NCI-H187 treated with DMSO at 0.1 percent for 48 hours (cell line): ENCODE measurements around the gene PXYLP1.
"Not testable (repeated sequence)": the region's sequence is repeated elsewhere in the genome, so short reads cannot be mapped to it uniquely, and the experiment has no call there.

Source experiments
- DNase-seq: peaks from one replicate; lab custom pipeline; 2025; lab: John Stamatoyannopoulos, UW

PXYLP1 gene, protein sequence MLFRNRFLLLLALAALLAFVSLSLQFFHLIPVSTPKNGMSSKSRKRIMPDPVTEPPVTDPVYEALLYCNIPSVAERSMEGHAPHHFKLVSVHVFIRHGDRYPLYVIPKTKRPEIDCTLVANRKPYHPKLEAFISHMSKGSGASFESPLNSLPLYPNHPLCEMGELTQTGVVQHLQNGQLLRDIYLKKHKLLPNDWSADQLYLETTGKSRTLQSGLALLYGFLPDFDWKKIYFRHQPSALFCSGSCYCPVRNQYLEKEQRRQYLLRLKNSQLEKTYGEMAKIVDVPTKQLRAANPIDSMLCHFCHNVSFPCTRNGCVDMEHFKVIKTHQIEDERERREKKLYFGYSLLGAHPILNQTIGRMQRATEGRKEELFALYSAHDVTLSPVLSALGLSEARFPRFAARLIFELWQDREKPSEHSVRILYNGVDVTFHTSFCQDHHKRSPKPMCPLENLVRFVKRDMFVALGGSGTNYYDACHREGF

GRCh38 chr3:141231101-141231951 is at the start of gene PXYLP1:
Gene PXYLP1 (plus strand): TSS chr3:141231825. CDS start chr3:141260176, 28,351 bp downstream.
- peak; percentile 39 for DNase-seq

DNA sequence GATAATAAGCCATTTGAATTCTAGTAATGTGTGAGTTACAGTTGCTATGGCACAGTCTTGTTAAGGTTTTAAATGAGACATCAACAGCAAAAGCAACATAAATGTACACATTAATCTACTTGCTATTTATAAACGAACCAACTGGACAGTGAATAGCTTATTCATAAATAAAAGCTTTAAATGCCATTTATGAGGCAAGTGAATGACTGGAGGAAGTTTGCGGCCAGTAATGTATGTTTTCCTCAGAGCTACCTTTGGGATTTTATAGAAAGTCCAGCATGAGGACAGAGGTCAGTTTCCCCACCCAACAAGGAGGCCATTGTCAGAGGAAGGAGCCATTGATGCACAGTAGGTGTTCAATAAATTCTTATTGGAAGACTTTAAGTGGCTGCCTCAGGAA is 48.0 kb upstream of the PXYLP1 start:
- DNase-seq = no peak

- no peak for DNase-seq
These were observed 47.2 kb upstream of the PXYLP1 start for GRCh38 chr3:141184430-141184829.

DNA sequence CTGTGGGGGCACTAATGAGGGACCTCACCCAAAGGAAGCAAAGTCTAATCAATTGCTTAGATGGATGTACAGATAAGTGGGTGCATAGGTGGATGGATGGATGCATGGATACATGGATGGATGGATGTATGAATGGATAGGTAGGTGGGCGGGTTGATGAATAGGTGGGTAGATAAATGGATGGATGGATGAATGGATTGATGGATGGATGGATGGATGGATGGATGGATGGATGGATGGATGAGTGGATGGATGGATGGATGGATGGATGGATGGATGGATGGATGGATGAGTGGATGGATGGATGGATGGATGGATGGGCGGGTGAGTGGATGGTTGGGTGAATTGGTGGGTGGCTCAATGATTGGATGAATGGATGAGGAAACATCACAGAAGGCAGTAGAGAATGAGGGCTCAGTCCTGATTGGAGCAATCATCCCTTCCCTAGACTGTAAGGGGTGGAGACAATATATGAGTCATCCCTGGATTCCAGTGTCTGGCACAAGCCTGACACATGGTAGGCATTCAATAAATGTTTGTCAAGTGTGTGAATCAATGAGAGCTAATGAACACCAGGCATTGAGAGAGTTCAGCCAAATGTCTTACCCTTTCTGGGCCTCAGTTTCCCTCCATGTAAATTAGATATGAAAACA is 40.4 kb upstream of the PXYLP1 start:
- DNase-seq = no peak

GRCh38 chr3:141192345-141192744 is 39.3 kb upstream of the PXYLP1 start:
- peak; percentile 71 for DNase-seq

GRCh38 chr3:141193066-141193830 is 38.4 kb upstream of the PXYLP1 start:
- DNase-seq = no peak

GRCh38 chr3:141201122-141201521 is 30.5 kb upstream of the PXYLP1 start:
- no peak for DNase-seq

GRCh38 chr3:141202682-141203081 is 28.9 kb upstream of the PXYLP1 start:
- no peak for DNase-seq

- DNase-seq = no peak
These were observed 27.8 kb upstream of the PXYLP1 start for GRCh38 chr3:141203866-141204265.

GRCh38 chr3:141204343-141204742 is 27.3 kb upstream of the PXYLP1 start:
- DNase-seq = no peak

DNA sequence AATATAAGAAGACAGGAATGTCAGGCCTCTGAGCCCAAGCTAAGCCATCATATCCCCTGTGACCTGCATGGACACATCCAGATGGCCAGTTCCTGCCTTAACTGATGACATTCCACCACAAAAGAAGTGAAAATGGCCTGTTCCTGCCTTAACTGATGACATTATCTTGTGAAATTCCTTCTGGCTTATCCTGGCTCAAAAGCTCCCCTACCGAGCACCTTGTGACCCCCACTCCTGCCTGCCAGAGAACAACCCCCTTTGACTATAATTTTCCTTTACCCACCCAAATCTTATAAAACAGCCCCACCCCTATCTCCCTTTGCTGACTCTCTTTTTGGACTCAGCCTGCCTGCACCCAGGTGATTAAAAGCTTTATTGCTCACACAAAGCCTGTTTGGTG is 20.3 kb upstream of the PXYLP1 start:
- DNase-seq = not testable (repeated sequence)

- no peak for DNase-seq
These were observed 19.5 kb upstream of the PXYLP1 start for GRCh38 chr3:141212101-141212500.

DNA sequence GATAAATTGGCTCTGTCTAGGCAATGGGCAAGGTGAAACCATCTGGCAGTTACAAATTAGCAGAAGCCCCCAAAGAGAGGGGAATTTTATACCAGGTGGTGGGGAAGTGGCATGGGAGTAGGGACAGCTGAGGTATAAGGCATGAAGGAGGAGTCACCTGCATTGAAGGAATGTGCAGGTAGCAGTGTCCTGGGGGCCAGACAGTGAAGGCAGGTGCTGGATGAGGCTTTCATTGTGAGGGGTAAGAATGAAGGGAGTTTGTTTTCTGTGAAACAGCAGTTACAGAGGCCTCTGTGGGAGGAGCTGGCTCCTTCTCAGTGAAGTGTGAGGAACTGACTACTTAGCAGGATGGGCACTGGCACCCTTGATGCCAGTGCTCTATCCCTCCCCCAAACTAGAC is 19.1 kb upstream of the PXYLP1 start:
- DNase-seq = no peak

DNA sequence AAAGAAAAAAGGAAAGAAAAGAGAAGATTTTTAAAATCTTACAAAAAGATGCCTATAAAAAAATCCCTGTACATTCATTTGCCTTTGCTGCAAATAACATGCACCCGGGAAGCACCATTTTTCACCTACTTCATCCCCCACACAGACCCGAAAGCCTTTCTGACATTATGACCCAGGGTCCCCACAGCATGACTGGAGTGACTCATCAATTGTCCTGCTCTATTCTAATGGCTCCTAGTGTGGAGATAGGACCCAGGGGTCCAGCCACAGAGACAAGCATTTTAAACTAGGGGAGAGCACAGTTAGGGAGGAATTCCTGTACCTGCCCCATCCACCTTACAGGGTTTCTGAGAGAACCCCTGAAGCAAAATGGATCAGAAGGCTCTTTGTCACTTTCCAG is 14.7 kb upstream of the PXYLP1 start:
- no peak for DNase-seq

DNA sequence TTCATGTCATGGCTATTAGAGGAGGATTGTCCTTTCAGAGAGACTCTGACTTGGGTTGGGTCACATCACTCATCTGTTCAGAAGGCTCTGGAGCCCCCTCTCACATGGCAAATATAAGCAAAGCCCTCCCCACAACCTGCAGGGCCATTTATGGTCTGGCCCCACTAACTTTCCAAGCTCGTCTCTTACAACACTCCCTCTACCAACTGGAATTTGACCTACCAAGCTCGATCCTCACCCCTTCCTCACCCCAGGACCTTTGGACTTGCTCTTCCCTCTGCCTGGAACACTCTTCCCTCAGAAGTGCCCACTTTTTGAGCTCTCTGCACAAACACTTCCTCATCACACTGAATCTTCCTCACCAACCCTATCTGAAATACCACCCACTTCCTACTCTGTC is 14.2 kb upstream of the PXYLP1 start:
- no peak for DNase-seq

DNA sequence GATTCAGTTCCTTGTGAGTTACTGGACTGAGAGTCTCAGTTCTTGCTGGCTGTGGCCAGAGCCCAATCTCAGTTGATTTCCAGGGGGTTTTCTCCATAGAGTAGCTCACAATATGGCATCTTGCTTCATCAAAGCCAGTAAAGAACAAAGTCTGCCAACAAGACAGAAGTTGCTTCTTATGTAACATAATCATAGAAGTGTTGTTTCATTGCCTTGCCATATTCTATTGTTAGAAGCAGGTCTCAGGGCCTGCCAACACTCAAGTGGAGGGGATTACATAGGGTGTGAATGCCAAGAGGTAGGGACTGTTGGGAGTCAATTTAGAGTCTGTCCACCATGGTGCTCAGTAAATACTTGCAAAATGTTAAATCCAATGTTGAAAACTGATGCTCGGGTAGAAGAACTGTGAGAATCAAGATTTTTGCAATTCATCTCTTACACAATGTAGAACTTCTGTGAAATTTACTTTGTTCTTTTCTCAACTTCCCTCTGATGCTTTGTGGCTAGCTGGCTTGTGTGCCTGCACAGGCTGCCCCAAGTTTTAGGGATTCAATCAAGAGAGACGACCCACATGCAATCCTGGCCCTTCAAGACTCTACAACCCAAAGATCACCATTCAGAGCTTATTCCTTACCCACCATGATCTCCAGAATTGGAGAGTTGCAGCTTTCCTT is 13.3 kb upstream of the PXYLP1 start:
- DNase-seq = no peak

GRCh38 chr3:141218926-141219325 is 12.7 kb upstream of the PXYLP1 start:
- no peak for DNase-seq

DNA sequence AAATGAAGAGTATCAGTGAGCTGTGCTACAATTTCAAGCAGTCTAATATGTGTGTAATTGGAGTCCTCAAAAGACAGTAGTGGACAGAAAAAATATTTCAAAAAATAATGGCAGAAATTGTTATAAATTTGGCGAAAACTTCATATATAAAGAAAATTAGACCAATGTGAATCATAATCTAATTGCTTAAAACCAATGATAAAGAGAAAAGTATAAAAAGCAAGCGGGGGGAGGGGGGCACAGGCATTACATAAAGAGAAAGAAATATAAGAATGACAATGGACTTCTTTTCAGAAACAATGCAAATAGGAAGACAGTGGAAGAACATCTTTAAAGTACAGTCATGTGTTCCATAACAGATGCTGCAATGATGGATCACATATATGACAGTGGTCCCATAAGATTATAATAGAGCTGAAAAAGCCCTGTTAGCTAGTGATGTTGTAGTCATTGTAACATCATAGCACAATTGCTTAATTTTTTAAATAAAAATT is 7.9 kb upstream of the PXYLP1 start:
- DNase-seq = no peak

DNA sequence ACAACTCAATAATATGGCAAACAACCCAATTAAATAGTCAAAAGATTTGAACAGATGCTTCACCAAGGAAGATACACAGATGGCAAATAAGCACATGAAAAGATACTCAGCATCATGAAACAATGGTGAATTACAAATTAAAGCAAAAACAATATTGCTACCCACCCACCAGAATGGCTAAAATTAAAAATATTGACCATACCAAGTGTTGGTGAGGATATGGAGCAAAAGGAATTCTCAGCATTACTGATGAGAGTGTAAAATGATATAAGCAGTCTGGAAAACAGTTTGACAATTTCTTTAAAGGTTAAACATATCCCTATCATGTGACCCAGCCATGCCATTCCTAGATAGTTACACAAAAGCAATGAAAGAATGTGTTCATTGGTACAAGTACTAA is 5.7 kb upstream of the PXYLP1 start:
- no peak for DNase-seq

DNA sequence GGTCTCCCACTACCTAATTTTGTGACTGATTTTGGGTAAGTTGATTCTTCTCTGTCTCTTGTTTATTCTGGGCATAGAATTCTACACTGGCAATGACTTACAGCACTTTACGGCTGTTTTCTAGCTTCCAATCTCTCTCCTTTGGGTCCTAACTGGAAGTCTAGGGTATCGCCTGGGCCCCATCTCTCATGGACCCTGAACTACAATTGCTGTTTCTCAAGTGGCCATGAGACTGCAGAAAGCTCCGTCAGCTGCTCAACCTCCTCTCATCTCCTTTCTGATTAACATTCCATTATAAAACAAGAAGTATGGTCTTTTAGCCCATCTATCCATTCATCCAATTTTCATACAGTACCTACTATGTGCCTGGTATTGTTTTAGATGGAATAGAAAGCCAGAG is 4.4 kb upstream of the PXYLP1 start:
- DNase-seq = no peak

DNA sequence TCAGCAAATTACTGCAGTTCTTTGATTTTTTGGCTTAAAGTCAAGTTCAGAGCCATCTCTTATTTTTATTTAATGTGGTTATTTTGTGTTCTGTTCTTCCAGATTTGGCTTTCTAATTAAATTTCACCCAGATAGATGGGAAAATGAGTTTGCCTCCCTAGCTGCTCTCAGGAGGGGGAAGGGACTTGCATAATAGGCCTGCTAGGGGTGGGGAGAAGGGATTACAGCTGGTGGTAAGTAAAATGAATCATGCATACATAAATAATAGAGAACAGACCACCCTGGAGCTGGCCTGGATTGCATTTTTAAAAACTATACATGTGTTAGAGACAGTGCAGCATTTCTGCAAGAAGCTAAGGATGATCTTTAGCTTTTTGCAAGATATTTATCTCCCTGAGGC is 3.9 kb upstream of the PXYLP1 start:
- DNase-seq = no peak
